ENCODE data around the gene USPL1. TPM values are rescaled to one million over a fixed set of nuclear protein-coding genes. Genes with fewer than 3 reads are reported as not detected.

The USPL1 gene
- 21.7 and 22.3 TPM in 2 replicates for total RNA-seq

DNA sequence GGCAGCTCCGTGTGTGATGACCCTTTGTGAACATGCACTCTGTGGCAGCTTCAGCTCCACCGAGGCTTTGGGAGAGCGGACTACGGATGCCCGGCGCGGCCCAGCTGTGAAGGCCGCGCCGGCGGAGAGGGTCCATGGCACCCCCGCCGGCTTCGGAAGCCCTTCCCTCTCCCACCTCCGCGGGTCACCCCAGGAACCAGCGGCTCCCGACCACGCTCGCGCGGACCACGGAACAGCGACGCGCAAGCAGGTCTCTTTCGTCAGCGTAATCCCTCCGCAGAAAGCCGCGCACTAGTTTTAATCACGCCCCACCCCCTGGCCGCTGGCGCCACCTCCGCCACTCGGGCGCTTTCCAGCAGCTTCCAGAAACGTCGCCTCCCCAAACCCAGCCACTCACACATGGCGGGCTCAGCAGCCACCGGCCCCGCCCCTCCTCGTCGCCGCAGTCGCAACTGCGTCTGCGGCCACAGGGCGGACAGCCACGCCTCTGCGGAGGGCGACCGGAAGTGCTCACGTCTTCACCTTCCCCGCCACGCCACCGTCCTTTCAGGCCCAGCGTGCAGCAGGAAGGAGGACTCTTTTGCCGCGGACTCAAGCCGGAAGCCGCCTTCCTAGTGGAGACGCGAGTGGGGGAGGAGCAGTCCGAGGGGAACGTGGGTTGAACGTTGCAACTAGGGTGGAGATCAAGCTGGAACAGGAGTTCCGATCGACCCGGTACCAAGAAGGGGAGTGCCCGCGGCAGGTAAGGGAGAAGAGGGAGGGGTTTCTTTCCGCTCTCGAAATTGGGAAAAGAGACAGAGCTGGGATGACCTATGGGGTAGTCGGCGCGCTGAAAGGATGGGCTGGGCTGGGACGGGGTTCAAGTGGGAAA lies at the start of gene USPL1:
Gene USPL1 (plus strand): TSS at position 606 of the 871 bp plus-strand sequence. CDS start 3,221 bp downstream, outside the sequence.

Small RNA genes within 50 kb of the gene (small RNA-seq; reads per million reads assigned to genes)
- gene RF00017, result not detected

Other genes with a start within 250 kb of the USPL1 start
- 0.85 TPM in 1 of 2 replicates, not detected in the other for gene UBE2L5, start 195.4 kb upstream of the USPL1 start, total RNA-seq
- 82.1 and 129 TPM in 2 replicates for gene HMGB1, start 152.0 kb upstream of the USPL1 start, total RNA-seq
- not detected in 2 replicates for gene ALOX5AP, start 117.6 kb downstream of the USPL1 start, total RNA-seq

Measured in hair follicle dermal papilla cell (primary cell).